IgD-negative memory B cell (primary cell): ENCODE data around the gene GMEB2. TPM values are rescaled to one million over a fixed set of nuclear protein-coding genes. Genes with fewer than 3 reads are reported as not detected.

ENCODE experiments used
- H3K27ac Mint-ChIP-seq, 3 donors: one replicate each; pipeline ENCODE4 v1.8.0; 2020 to 2022; ENCODE audit warnings: mild to moderate bottlenecking in 3 of 3, mixed read lengths in 3 of 3, moderate library complexity in 1 of 3
- H3K27me3 Mint-ChIP-seq: one replicate; pipeline ENCODE4 v1.8.0; 2021; ENCODE audit warnings: mixed read lengths
- H3K36me3 Mint-ChIP-seq: one replicate; pipeline ENCODE4 v1.8.0; 2020; ENCODE audit warnings: mild to moderate bottlenecking, mixed read lengths
- H3K4me1 Mint-ChIP-seq, 3 donors: one replicate each; pipeline ENCODE4 v1.8.0; 2020 to 2022; ENCODE audit warnings: mixed read lengths in 3 of 3, mild to moderate bottlenecking in 1 of 3
- H3K4me3 Mint-ChIP-seq, 4 donors: one replicate each; pipeline ENCODE4 v1.8.0; 2020 to 2022; ENCODE audit warnings: mild to moderate bottlenecking in 4 of 4, mixed read lengths in 4 of 4, moderate library complexity in 3 of 4
- H3K9me3 Mint-ChIP-seq, 3 donors: one replicate each; pipeline ENCODE4 v1.8.0; 2020 to 2021; ENCODE audit warnings: mixed read lengths in 3 of 3, mild to moderate bottlenecking in 1 of 3
- polyA plus RNA-seq: library from polyadenylated mRNA; unstranded; fragments of 300-500 nt; fragmentation: Illumina TruSeq; gene quantifications from one replicate; pipeline ENCODE4 v1.2.3, GENCODE V29; 2021

Gene GMEB2
- polyA plus RNA-seq, 1 donor from 2014 or later: 10.6 TPM

DNA sequence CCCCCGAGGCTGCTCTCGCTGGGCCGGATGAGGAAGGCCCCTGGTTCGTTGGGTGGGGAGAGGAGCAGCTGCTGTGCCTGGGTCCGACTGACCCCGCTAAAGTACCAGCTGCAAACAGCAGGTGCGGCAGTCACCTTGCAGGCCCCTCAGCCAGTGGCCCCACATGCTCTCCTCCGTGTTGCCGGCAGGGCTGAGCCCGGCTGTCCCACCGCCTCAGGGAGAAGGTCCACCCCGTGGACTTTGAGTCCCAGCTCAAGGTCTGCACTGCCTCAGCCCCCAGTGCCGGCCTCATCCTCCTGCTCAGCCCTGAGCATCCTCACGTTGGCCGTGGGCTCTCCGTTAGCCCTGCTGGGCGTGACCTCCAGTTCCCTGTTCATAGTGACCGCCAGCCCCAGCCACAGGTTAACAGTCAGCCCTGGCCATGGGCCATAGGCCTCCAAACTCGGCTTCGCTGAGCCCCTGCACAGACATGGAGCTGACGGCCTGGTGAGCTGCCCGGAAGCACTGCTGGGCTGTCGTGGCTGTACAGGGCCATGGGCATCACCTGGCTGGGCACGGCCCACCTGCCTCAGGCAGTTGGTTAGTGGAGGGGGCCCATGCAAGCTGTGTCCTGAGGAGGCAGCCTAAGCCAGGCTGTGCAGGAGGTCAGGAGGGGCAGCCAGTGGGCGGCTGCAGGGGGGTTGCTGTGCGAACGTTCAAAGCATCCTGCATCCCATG lies 82.5 kb downstream of the GMEB2 start:
- Mint-ChIP-seq H3K27me3 (peaks cover 10% of the 10 kb centered on the region), H3K27ac (peak overlapping the region in 2 of 3 donors; percentile 53 to 77), H3K9me3 (no peaks in the 10 kb centered on the region), H3K4me3 (peak overlapping the region in 1 of 4 donors; percentile 70), H3K4me1 (peaks cover 11 to 26% (median 21%) of the 10 kb centered on the region in 3 donors), H3K36me3 (peaks cover 3% of the 10 kb centered on the region)

DNA sequence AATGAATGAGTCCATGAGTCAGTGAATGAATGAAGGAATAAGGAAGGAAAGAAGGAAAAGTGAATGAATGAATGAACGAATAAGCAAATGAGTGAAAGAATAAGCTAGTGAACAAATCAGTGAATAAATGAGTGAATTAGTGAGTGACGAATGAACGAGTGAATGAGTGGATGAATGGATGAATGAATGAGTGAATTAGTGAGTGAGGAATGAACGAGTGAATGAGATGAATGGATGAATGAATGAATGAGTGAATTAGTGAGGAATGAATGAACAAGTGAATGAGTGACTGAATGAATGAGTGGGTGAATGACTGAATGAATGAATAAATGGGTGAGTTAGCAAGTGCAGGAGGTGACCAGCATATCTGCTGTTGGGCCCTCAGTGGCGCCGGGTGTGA lies 83.2 kb downstream of the GMEB2 start:
- Mint-ChIP-seq H3K27ac (peak overlapping the region in 2 of 3 donors; percentile 53 to 77), H3K36me3 (peaks cover 3% of the 10 kb centered on the region), H3K4me3 (peak overlapping the region in 2 of 4 donors; percentile 12 to 70), H3K27me3 (peaks cover 9% of the 10 kb centered on the region), H3K4me1 (peaks cover 10 to 26% (median 21%) of the 10 kb centered on the region in 3 donors), H3K9me3 (no peaks in the 10 kb centered on the region)

- Mint-ChIP-seq H3K4me3 (peak overlapping the region; percentile 64 to 87 (median 76)), H3K4me1 (peaks cover 10 to 26% (median 21%) of the 10 kb centered on the region in 3 donors), H3K27me3 (peaks cover 7% of the 10 kb centered on the region), H3K27ac (peak overlapping the region; percentile 77 to 90 (median 81)), H3K9me3 (no peaks in the 10 kb centered on the region), H3K36me3 (peaks cover 3% of the 10 kb centered on the region)
These were observed 83.8 kb downstream of the GMEB2 start for GRCh38 chr20:63543131-63543530.

- Mint-ChIP-seq H3K4me3 (peak overlapping the region; percentile 64 to 87 (median 76)), H3K27ac (peak overlapping the region; percentile 77 to 90 (median 81)), H3K4me1 (peaks cover 10 to 26% (median 21%) of the 10 kb centered on the region in 3 donors), H3K36me3 (peaks cover 3% of the 10 kb centered on the region), H3K27me3 (peaks cover 7% of the 10 kb centered on the region), H3K9me3 (no peaks in the 10 kb centered on the region)
These were observed 84.2 kb downstream of the GMEB2 start for GRCh38 chr20:63542696-63543095.

GRCh38 chr20:63542031-63542559 lies 84.8 kb downstream of the GMEB2 start:
- H3K4me3 Mint-ChIP-seq: peak overlapping the region; percentile 64 to 87 (median 82)
- H3K9me3 Mint-ChIP-seq: no peaks in the 10 kb centered on the region
- H3K27ac Mint-ChIP-seq: peak overlapping the region; percentile 77 to 94 (median 81)
- peaks cover 10 to 26% (median 23%) of the 10 kb centered on the region in 3 donors for H3K4me1 Mint-ChIP-seq
- H3K27me3 Mint-ChIP-seq: peaks cover 7% of the 10 kb centered on the region
- peaks cover 3% of the 10 kb centered on the region for H3K36me3 Mint-ChIP-seq

DNA sequence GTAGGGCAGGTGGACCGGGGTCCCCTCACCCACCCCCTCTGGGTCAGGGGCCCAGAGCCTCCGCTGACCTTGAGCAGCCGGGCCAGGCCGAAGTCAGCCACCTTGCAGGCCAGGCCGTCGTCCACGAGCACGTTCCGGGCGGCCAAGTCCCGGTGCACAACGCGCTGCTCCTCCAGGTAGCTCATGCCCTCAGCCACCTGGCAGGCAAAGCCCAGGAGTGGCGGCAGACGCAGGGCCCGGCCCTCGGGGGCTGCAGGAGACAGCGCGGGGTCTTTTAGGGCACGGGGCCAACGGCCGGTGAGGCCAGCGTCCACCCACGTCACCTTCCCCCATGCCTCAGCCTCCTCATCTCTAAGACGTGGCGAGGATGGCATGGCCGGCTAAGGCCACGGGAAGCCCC lies 85.5 kb downstream of the GMEB2 start:
- Mint-ChIP-seq H3K27ac (peak overlapping the region in 2 of 3 donors; percentile 77), H3K36me3 (peaks cover 3% of the 10 kb centered on the region), H3K9me3 (no peaks in the 10 kb centered on the region), H3K27me3 (peaks cover 4% of the 10 kb centered on the region), H3K4me1 (peaks cover 10 to 25% (median 21%) of the 10 kb centered on the region in 3 donors), H3K4me3 (peak overlapping the region in 1 of 4 donors; percentile 85)

DNA sequence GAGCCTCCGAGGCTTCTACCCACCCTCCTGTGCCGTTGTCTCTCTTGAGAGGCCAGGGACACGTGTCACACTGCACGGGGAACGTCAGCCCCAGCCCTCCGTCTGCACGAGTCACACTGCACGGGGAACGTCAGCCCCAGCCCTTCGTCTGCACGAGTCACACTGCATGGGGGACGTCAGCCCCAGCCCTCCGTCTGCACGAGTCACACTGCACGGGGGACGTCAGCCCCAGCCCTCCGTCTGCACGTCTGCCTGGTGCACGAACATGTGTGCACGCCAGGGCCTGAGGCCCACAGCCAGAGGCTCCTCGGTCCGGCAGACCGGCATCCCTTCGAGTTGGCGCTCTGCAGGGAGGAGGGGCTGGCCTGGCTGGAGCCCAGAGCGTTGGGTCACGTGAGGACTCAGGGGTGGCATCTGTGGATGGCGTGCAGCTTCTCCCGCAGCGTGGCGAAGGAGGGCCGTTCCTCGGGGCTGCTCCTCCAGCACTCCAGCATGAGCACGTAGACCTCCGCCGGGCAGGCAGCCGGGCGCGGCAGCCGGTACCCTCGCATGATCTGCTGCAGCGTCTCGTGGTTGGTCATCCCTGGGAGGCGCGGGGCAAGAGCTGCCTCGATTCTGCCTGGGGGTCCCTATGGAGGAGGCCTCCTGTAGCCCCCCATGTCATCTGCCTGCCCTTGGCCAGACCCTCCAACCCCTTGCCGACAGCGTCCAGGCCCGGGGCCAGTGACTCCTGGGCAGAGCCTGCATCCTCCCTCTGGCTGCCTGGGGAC lies 86.3 kb downstream of the GMEB2 start:
- Mint-ChIP-seq H3K27ac (peak overlapping the region; percentile 53 to 77 (median 59)), H3K4me3 (no peak overlapping the region), H3K9me3 (no peaks in the 10 kb centered on the region), H3K4me1 (peaks cover 4 to 22% (median 19%) of the 10 kb centered on the region in 3 donors), H3K36me3 (peaks cover 3% of the 10 kb centered on the region), H3K27me3 (peaks cover 4% of the 10 kb centered on the region)

- peaks cover 4% of the 10 kb centered on the region for H3K36me3 Mint-ChIP-seq
- H3K4me1 Mint-ChIP-seq: peaks cover 0 to 16% (median 14%) of the 10 kb centered on the region in 3 donors
- no peak overlapping the region for H3K4me3 Mint-ChIP-seq
- no peaks in the 10 kb centered on the region for H3K9me3 Mint-ChIP-seq
- peak overlapping the region in 2 of 3 donors; percentile 35 to 53 for H3K27ac Mint-ChIP-seq
- H3K27me3 Mint-ChIP-seq: peaks cover 4% of the 10 kb centered on the region
These were observed 87.2 kb downstream of the GMEB2 start for GRCh38 chr20:63539441-63540370.

- H3K4me3 Mint-ChIP-seq: no peak overlapping the region
- peaks cover 4% of the 10 kb centered on the region for H3K27me3 Mint-ChIP-seq
- peaks cover 4% of the 10 kb centered on the region for H3K36me3 Mint-ChIP-seq
- peaks cover 0 to 16% (median 11%) of the 10 kb centered on the region in 3 donors for H3K4me1 Mint-ChIP-seq
- H3K9me3 Mint-ChIP-seq: no peaks in the 10 kb centered on the region
- peak overlapping the region in 2 of 3 donors; percentile 35 to 45 for H3K27ac Mint-ChIP-seq
These were observed 87.8 kb downstream of the GMEB2 start for GRCh38 chr20:63539092-63539430.

GRCh38 chr20:63538204-63539091 lies 88.5 kb downstream of the GMEB2 start:
- Mint-ChIP-seq H3K27me3 (peaks cover 1% of the 10 kb centered on the region), H3K36me3 (peaks cover 1% of the 10 kb centered on the region), H3K4me1 (peaks cover 0 to 11% (median 7%) of the 10 kb centered on the region in 3 donors), H3K9me3 (no peaks in the 10 kb centered on the region), H3K27ac (peak overlapping the region; percentile 77 to 89 (median 80)), H3K4me3 (peak overlapping the region; percentile 58 to 92 (median 82))

Other genes with a start within 250 kb of the GMEB2 start
- gene KCNQ2, start 154.4 kb downstream of the GMEB2 start, polyA plus RNA-seq: 0.29 TPM
- gene EEF1A2, start 128.0 kb downstream of the GMEB2 start, polyA plus RNA-seq: not detected
- 198 TPM for gene PPDPF, start 106.3 kb downstream of the GMEB2 start, polyA plus RNA-seq
- 1.3 TPM for gene PTK6, start 89.7 kb downstream of the GMEB2 start, polyA plus RNA-seq
- 0.43 TPM for gene SRMS, start 79.4 kb downstream of the GMEB2 start, polyA plus RNA-seq
- gene FNDC11, start 72.9 kb downstream of the GMEB2 start, polyA plus RNA-seq: 2.5 TPM
- gene HELZ2, start 52.9 kb downstream of the GMEB2 start, polyA plus RNA-seq: 7.9 TPM
- gene STMN3, start 26.3 kb upstream of the GMEB2 start, polyA plus RNA-seq: 2.7 TPM
- gene RTEL1, start 31.2 kb upstream of the GMEB2 start, polyA plus RNA-seq: 2.6 TPM
- not detected for gene TNFRSF6B, start 69.6 kb upstream of the GMEB2 start, polyA plus RNA-seq
- gene ARFRP1, start 80.9 kb upstream of the GMEB2 start, polyA plus RNA-seq: 64.3 TPM
- 59.4 TPM for gene ZGPAT, start 80.9 kb upstream of the GMEB2 start, polyA plus RNA-seq
- 81.2 TPM for gene LIME1, start 109.6 kb upstream of the GMEB2 start, polyA plus RNA-seq
- 2.0 TPM for gene SLC2A4RG, start 112.7 kb upstream of the GMEB2 start, polyA plus RNA-seq
- gene ZBTB46, start 204.2 kb upstream of the GMEB2 start, polyA plus RNA-seq: 0.04 TPM
- gene ABHD16B, start 234.4 kb upstream of the GMEB2 start, polyA plus RNA-seq: 0.19 TPM
- gene TPD52L2, start 238.2 kb upstream of the GMEB2 start, polyA plus RNA-seq: 80.4 TPM